Measurements from ENCODE around the gene FGD1.

DNA sequence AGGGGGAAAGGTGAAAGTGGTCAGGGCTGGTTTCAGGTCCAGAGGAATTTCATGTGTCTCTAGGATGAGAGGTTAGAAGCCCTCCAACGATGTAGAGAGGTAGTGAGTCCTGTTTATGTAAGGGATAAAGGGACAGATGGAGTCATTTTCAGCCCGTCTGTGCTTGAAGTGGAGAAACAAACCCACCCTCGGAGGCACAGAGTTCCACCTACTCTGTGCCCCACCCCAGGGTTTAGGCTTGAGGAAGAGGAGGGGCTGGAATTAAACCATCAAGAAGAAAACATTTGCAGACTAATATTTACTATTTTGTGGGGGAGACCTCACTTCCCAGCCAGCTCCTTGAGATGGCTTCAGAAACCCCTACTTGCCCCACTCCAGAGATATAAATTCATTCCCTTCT lies 33.1 kb upstream of the FGD1 start:
- TF ChIP-seq, protein P1, sequence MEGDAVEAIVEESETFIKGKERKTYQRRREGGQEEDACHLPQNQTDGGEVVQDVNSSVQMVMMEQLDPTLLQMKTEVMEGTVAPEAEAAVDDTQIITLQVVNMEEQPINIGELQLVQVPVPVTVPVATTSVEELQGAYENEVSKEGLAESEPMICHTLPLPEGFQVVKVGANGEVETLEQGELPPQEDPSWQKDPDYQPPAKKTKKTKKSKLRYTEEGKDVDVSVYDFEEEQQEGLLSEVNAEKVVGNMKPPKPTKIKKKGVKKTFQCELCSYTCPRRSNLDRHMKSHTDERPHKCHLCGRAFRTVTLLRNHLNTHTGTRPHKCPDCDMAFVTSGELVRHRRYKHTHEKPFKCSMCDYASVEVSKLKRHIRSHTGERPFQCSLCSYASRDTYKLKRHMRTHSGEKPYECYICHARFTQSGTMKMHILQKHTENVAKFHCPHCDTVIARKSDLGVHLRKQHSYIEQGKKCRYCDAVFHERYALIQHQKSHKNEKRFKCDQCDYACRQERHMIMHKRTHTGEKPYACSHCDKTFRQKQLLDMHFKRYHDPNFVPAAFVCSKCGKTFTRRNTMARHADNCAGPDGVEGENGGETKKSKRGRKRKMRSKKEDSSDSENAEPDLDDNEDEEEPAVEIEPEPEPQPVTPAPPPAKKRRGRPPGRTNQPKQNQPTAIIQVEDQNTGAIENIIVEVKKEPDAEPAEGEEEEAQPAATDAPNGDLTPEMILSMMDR (IDR thresholded peaks at IDR 0.05), result no peak
- TF ChIP-seq NFYB (CRISPR knock-in tag; conservative IDR thresholded peaks at IDR 0.05; ENCODE audit: low read depth) (no peak), NR2C2 (CRISPR knock-in tag; IDR thresholded peaks at IDR 0.05) (no peak), ELF4 (CRISPR knock-in tag; IDR thresholded peaks at IDR 0.05; ENCODE audit: low read depth) (no peak), OVOL2 (CRISPR knock-in tag; IDR thresholded peaks at IDR 0.05; ENCODE audit: borderline replicate concordance) (no peak), ZNF121 (CRISPR knock-in tag; IDR thresholded peaks at IDR 0.05) (no peak)
- TF ChIP-seq, protein P2, sequence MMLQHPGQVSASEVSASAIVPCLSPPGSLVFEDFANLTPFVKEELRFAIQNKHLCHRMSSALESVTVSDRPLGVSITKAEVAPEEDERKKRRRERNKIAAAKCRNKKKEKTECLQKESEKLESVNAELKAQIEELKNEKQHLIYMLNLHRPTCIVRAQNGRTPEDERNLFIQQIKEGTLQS (CRISPR knock-in tag; conservative IDR thresholded peaks at IDR 0.05), result no peak
- TF ChIP-seq, protein P3, sequence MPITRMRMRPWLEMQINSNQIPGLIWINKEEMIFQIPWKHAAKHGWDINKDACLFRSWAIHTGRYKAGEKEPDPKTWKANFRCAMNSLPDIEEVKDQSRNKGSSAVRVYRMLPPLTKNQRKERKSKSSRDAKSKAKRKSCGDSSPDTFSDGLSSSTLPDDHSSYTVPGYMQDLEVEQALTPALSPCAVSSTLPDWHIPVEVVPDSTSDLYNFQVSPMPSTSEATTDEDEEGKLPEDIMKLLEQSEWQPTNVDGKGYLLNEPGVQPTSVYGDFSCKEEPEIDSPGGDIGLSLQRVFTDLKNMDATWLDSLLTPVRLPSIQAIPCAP (CRISPR knock-in tag; IDR thresholded peaks at IDR 0.05), result no peak

Data from WTC11 (cell line).